ENCODE measurements around the gene ARHGAP6.

GRCh38 chrX:11533199-11533651 lies 132.5 kb downstream of the ARHGAP6 start:
- TF ChIP-seq TAF1 (IDR thresholded peaks at IDR 0.05; ENCODE audit: borderline replicate concordance, low read depth, low read length) (no peak), POLR2A (IDR thresholded peaks at IDR 0.05; ENCODE audit: low read depth, low read length) (no peak), POLR2AphosphoS5 (IDR thresholded peaks at IDR 0.05; ENCODE audit: low read depth, low read length) (no peak)

Data from GM12892 (cell line).